ENCODE data around the gene IL36RN.
A peak's percentile ranks its signal among the peaks of the same experiment; 100 is the strongest.

Gene IL36RN

DNA sequence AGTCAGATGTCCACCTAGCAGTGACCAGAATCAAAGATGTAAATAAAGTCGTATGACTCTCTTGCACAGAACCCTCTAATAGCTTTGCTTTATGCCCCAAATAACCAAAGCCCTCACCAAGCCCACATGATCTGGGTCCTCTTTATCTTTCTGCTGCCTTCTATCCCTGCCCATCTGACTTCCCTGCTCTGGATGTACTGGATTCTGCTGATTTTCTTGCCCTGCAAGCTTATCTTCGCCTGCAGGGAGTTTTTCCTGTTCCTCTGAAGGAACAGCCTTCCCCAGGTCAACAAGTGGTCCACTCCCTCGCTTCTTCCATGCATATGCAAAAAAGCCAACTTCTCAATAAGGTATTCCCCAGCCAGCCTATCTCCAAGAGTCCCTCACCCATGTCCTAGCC, 25.0 kb upstream of the IL36RN start:
- DNase-seq (ENCODE audit: extremely low spot score) = no peak
- POLR2A ChIA-PET = no interaction called here
- CTCF ChIA-PET = no interaction called here
- no peak for TF ChIP-seq ARNT (IDR thresholded peaks at IDR 0.05)
- no peak for TF ChIP-seq TARDBP (IDR thresholded peaks at IDR 0.05)

DNA sequence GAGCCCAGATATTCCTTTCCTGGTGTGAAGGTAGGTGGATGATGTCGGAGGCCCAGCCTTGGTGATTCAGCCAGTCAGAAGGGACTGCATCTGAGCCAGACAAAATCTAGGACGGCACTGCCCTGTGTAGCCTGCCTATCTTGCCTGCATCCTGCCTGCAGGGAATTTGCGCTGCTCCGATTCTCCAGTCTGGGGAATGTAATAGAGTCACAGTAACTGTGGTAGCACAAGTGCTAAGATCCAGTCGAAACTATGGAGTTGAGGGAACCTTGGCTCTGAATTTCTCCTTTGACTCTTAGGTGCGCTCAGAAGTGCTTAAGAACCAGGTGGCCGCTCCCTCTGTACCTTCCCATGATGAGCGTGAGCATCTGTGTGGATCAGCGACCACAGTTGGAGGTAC, 22.2 kb upstream of the IL36RN start:
- DNase-seq (ENCODE audit: extremely low spot score) = no peak
- ChIA-PET CTCF (no interaction called here), POLR2A (no interaction called here)
- TF ChIP-seq SP1 (IDR thresholded peaks at IDR 0.05) (no peak), FOXM1 (IDR thresholded peaks at IDR 0.05; ENCODE audit: borderline replicate concordance) (no peak), TARDBP (IDR thresholded peaks at IDR 0.05) (no peak), ELF4 (IDR thresholded peaks at IDR 0.05) (no peak), ARNT (IDR thresholded peaks at IDR 0.05) (no peak), NFRKB (IDR thresholded peaks at IDR 0.05) (no peak), CTBP1 (IDR thresholded peaks at IDR 0.05; ENCODE audit: borderline replicate concordance) (no peak), FOXK2 (IDR thresholded peaks at IDR 0.05) (no peak), SUZ12 (IDR thresholded peaks at IDR 0.05) (no peak), HDGF (IDR thresholded peaks at IDR 0.05; ENCODE audit: borderline replicate concordance) (no peak), BHLHE40 (IDR thresholded peaks at IDR 0.05; ENCODE audit: borderline replicate concordance) (no peak), L3MBTL2 (conservative IDR thresholded peaks at IDR 0.05) (no peak), ZNF384 (IDR thresholded peaks at IDR 0.05) (no peak)
- TF ChIP-seq, protein P1, sequence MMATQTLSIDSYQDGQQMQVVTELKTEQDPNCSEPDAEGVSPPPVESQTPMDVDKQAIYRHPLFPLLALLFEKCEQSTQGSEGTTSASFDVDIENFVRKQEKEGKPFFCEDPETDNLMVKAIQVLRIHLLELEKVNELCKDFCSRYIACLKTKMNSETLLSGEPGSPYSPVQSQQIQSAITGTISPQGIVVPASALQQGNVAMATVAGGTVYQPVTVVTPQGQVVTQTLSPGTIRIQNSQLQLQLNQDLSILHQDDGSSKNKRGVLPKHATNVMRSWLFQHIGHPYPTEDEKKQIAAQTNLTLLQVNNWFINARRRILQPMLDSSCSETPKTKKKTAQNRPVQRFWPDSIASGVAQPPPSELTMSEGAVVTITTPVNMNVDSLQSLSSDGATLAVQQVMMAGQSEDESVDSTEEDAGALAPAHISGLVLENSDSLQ (IDR thresholded peaks at IDR 0.05) = no peak

DNA sequence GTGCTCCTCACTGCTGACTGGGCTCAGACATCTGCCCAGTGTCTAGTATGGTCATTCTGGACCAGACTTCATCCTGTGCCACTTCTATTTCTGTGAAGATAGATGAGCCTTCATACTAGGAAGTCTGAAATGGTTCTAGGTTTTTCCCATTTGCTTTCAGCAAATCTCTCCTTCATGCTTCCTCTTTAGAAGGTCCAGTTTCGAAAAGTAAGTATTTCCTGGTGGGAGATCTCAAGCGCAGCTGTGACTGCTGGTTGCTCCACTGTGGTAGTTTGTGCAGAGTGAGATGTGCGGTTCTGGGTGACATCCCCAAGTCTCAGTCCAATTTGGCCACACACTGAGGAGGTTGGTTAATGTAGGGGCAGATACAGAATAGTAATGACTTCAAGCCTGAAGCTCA, 20.7 kb upstream of the IL36RN start:
- ChIA-PET POLR2A (no interaction called here), CTCF (no interaction called here)
- TF ChIP-seq BHLHE40 (IDR thresholded peaks at IDR 0.05; ENCODE audit: borderline replicate concordance) (no peak), ELF4 (IDR thresholded peaks at IDR 0.05) (no peak), LEF1 (IDR thresholded peaks at IDR 0.05; ENCODE audit: borderline replicate concordance) (no peak), FOXK2 (IDR thresholded peaks at IDR 0.05) (no peak), ZNF384 (IDR thresholded peaks at IDR 0.05) (no peak)
- TF ChIP-seq, protein P1 (IDR thresholded peaks at IDR 0.05) = no peak
- DNase-seq (ENCODE audit: extremely low spot score) = no peak

GRCh38 chr2:113039158-113039557, 19.8 kb upstream of the IL36RN start:
- TF ChIP-seq CTBP1 (IDR thresholded peaks at IDR 0.05; ENCODE audit: borderline replicate concordance) (no peak), FOXK2 (IDR thresholded peaks at IDR 0.05) (no peak), ZNF384 (IDR thresholded peaks at IDR 0.05) (no peak), TARDBP (IDR thresholded peaks at IDR 0.05) (no peak), L3MBTL2 (conservative IDR thresholded peaks at IDR 0.05) (no peak), BHLHE40 (IDR thresholded peaks at IDR 0.05; ENCODE audit: borderline replicate concordance) (no peak), ARNT (IDR thresholded peaks at IDR 0.05) (no peak), NFRKB (IDR thresholded peaks at IDR 0.05) (no peak), SUZ12 (IDR thresholded peaks at IDR 0.05) (no peak), LEF1 (IDR thresholded peaks at IDR 0.05; ENCODE audit: borderline replicate concordance) (no peak), HDGF (IDR thresholded peaks at IDR 0.05; ENCODE audit: borderline replicate concordance) (no peak), FOXM1 (IDR thresholded peaks at IDR 0.05; ENCODE audit: borderline replicate concordance) (no peak), ELF4 (IDR thresholded peaks at IDR 0.05) (no peak), FOXA1 (IDR thresholded peaks at IDR 0.05) (no peak), SP1 (IDR thresholded peaks at IDR 0.05) (no peak)
- TF ChIP-seq, protein P1 (IDR thresholded peaks at IDR 0.05) = no peak
- no peak for DNase-seq (ENCODE audit: extremely low spot score)
- ChIA-PET CTCF (no interaction called here), POLR2A (no interaction called here)

DNA sequence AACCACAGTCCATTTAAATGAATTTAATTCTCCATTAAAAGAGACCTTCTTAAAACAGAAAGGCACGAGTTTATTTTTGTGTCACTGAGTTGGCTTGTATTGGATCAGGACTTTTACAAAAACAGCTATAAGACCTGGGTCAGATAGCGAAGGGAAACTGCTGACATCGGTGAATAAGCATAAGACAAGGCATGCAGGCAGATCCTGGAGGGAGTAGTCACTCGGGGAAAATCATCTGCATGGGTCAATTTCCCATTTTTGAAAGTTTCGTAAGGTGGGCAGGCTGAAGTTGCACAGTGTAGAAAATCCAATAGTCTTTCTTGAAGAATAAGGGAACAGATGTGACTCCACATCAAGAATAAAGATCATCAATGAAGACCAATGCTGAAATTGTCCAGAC, 19.3 kb upstream of the IL36RN start:
- TF ChIP-seq BHLHE40 (IDR thresholded peaks at IDR 0.05; ENCODE audit: borderline replicate concordance) = no peak
- no peak for TF ChIP-seq ELF4 (IDR thresholded peaks at IDR 0.05)
- TF ChIP-seq FOXA1 (IDR thresholded peaks at IDR 0.05) = no peak
- TF ChIP-seq SP1 (IDR thresholded peaks at IDR 0.05) = no peak
- no peak for TF ChIP-seq FOXM1 (IDR thresholded peaks at IDR 0.05; ENCODE audit: borderline replicate concordance)
- no peak for TF ChIP-seq L3MBTL2 (conservative IDR thresholded peaks at IDR 0.05)
- no peak for TF ChIP-seq ARNT (IDR thresholded peaks at IDR 0.05)
- no peak for TF ChIP-seq LEF1 (IDR thresholded peaks at IDR 0.05; ENCODE audit: borderline replicate concordance)
- TF ChIP-seq NFRKB (IDR thresholded peaks at IDR 0.05) = no peak
- no peak for TF ChIP-seq ZNF384 (IDR thresholded peaks at IDR 0.05)
- TF ChIP-seq SUZ12 (IDR thresholded peaks at IDR 0.05) = no peak
- TF ChIP-seq FOXK2 (IDR thresholded peaks at IDR 0.05) = no peak
- no peak for TF ChIP-seq TARDBP (IDR thresholded peaks at IDR 0.05)
- no peak for TF ChIP-seq CTBP1 (IDR thresholded peaks at IDR 0.05; ENCODE audit: borderline replicate concordance)
- TF ChIP-seq HDGF (IDR thresholded peaks at IDR 0.05; ENCODE audit: borderline replicate concordance) = no peak
- TF ChIP-seq, protein P1 (IDR thresholded peaks at IDR 0.05) = no peak
- DNase-seq (ENCODE audit: extremely low spot score) = no peak
- POLR2A ChIA-PET = no interaction called here
- CTCF ChIA-PET = no interaction called here

DNA sequence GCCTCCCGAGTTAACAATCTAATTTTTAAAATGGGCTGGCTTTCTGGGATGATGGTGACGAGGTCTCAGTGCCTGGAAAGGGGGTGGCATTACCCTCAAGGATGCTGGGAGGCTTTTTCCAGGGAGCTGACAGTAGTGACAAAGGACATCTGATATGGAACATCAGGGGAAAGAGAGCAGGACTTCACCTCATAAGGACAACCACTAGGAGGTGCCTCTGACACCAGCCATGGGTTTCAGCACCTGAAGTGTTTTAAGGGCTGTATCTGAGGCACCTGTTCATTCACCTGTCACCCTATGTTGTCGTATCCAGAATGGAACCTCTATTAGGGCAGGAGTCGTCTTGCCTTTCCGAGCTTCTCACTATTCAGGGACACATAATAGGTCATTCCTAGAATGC, 17.1 kb upstream of the IL36RN start:
- CTCF ChIA-PET = no interaction called here
- POLR2A ChIA-PET = no interaction called here
- DNase-seq (ENCODE audit: extremely low spot score) = peak; percentile 15

More for the DNA sequence above, 17.1 kb upstream of the IL36RN start:
- no peak for TF ChIP-seq FOXK2 (IDR thresholded peaks at IDR 0.05)
- no peak for TF ChIP-seq ELF4 (IDR thresholded peaks at IDR 0.05)
- TF ChIP-seq LEF1 (IDR thresholded peaks at IDR 0.05; ENCODE audit: borderline replicate concordance) = no peak
- no peak for TF ChIP-seq NFRKB (IDR thresholded peaks at IDR 0.05)
- no peak for TF ChIP-seq SUZ12 (IDR thresholded peaks at IDR 0.05)
- TF ChIP-seq TARDBP (IDR thresholded peaks at IDR 0.05) = no peak
- no peak for TF ChIP-seq BHLHE40 (IDR thresholded peaks at IDR 0.05; ENCODE audit: borderline replicate concordance)
- no peak for TF ChIP-seq FOXM1 (IDR thresholded peaks at IDR 0.05; ENCODE audit: borderline replicate concordance)
- no peak for TF ChIP-seq FOXA1 (IDR thresholded peaks at IDR 0.05)
- TF ChIP-seq HDGF (IDR thresholded peaks at IDR 0.05; ENCODE audit: borderline replicate concordance) = no peak
- TF ChIP-seq, protein P1 (IDR thresholded peaks at IDR 0.05) = no peak
- TF ChIP-seq ZNF384 (IDR thresholded peaks at IDR 0.05) = no peak
- TF ChIP-seq SP1 (IDR thresholded peaks at IDR 0.05) = no peak
- no peak for TF ChIP-seq ARNT (IDR thresholded peaks at IDR 0.05)
- no peak for TF ChIP-seq CTBP1 (IDR thresholded peaks at IDR 0.05; ENCODE audit: borderline replicate concordance)
- no peak for TF ChIP-seq L3MBTL2 (conservative IDR thresholded peaks at IDR 0.05)

Data from HEK293T (cell line).